Spleen (tissue), 7 donors: ENCODE measurements around the gene GDPD5.

Source experiments
- POLR2A ChIP-seq, 3 donors: fragments of 450-650 bp; IDR thresholded peaks; one replicate each; pipeline ENCODE4 v1.5.1; 2017; ENCODE audit warnings: antibody characterized with exemption in 3 of 3, mild to moderate bottlenecking in 1 of 3
- POLR2AphosphoS5 ChIP-seq, 3 donors: sonication (generic); formaldehyde crosslinking; IDR thresholded peaks; one replicate each; pipeline ENCODE4 v1.5.1; 2017; ENCODE audit warnings: antibody characterized with exemption in 3 of 3
- TF ChIP-seq, protein P1 (sequence below), 11 experiments: fragments of 200-600 bp in 7 of 11; fragments of 450-650 bp in 4 of 11; sonication (generic) in 4 of 11; IDR thresholded peaks in 8 of 11; conservative IDR thresholded peaks in 3 of 11; 1 replicate in 7 of 11; 2 replicates in 4 of 11; pipeline versions ENCODE4 v1.4.0 to v1.8.0; 2016 to 2021; ENCODE audit warnings: antibody characterized with exemption in 11 of 11, inconsistent platforms in 4 of 11, mild to moderate bottlenecking in 1 of 11
- donor health status: DM: no; HTN: no; CAD: no; lungs with moderate emphysema.
- donor health status: DM: no; HTN: no; CAD: no.
- donor health status: DM: no; HTN: no; CAD: no.

DNA sequence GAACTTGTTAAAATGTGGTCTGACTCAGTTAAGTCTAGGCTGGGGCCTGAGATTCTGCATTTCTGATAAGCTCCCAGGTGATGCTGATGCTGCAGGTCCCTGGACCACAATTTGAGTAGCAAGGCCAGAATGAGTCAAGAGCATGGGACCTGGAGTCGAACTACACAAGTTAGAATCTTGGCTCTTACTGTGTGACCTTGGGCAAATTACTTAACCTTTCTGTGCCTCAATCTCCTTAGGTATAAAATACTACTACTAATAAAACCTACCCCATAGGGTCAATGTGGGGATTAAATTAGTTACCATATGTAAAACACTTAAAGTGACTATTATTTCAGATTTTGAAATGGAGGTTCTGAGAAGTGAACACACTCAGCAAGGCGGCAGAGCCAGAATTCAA, 34.3 kb downstream of the GDPD5 start:
- TF ChIP-seq, protein P1, sequence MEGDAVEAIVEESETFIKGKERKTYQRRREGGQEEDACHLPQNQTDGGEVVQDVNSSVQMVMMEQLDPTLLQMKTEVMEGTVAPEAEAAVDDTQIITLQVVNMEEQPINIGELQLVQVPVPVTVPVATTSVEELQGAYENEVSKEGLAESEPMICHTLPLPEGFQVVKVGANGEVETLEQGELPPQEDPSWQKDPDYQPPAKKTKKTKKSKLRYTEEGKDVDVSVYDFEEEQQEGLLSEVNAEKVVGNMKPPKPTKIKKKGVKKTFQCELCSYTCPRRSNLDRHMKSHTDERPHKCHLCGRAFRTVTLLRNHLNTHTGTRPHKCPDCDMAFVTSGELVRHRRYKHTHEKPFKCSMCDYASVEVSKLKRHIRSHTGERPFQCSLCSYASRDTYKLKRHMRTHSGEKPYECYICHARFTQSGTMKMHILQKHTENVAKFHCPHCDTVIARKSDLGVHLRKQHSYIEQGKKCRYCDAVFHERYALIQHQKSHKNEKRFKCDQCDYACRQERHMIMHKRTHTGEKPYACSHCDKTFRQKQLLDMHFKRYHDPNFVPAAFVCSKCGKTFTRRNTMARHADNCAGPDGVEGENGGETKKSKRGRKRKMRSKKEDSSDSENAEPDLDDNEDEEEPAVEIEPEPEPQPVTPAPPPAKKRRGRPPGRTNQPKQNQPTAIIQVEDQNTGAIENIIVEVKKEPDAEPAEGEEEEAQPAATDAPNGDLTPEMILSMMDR (IDR thresholded peaks at IDR 0.05 in 8 of 11, conservative IDR thresholded peaks at IDR 0.05 in 3 of 11), result no peak
- TF ChIP-seq POLR2A (IDR thresholded peaks at IDR 0.05), result no peak
- TF ChIP-seq POLR2AphosphoS5 (IDR thresholded peaks at IDR 0.05), result no peak
